OCI-LY7 (cell line): ENCODE results near the gene NCBP1. TPM values are rescaled to one million over a fixed set of nuclear protein-coding genes. Genes with fewer than 3 reads are reported as not detected.
"Not testable (repeated sequence)": the region's sequence is repeated elsewhere in the genome, so short reads cannot be mapped to it uniquely, and the experiment has no call there.

ENCODE experiments used
- BruUV-seq: library from RNA; stranded (reverse); fragments of 400-500 nt; replicated peaks from 2 replicates; lab custom pipeline; 2021; lab: Mats Ljungman, UMichigan
- CTCF ChIA-PET: fragments of 300-600 bp; sonication (Branson Sonifier 250); formaldehyde crosslinking; loops from one replicate; lab custom pipeline; 2022; ENCODE audit warnings: antibody characterized with exemption; ENCODE audit not compliant: unreplicated experiment; lab: Charles Lee
- POLR2A ChIA-PET: fragments of 300-600 bp; sonication (Branson Sonifier 250); formaldehyde crosslinking; loops from one replicate; lab custom pipeline; 2022; ENCODE audit warnings: antibody characterized with exemption; lab: Charles Lee
- DNase-seq: peaks from one replicate; pipeline ENCODE4 v3.0.0-alpha.2; 2015; ENCODE audit warnings: low spot score
- H2AFZ ChIP-seq: fragments of 200-600 bp; sonication (generic), shearing (Covaris generic); 2 replicates; pipeline ENCODE4 v1.6.1; 2014; ENCODE audit warnings: mild to moderate bottlenecking, antibody characterized with exemption, low read length, moderate library complexity
- H3K27ac ChIP-seq: fragments of 200-600 bp; sonication (generic); 2 replicates; pipeline ENCODE4 v1.5.1; 2014; ENCODE audit warnings: mixed run types, low read depth, mild to moderate bottlenecking, moderate library complexity, low read length, inconsistent platforms; ENCODE audit not compliant: poor library complexity, severe bottlenecking
- H3K36me3 ChIP-seq: fragments of 200-600 bp; sonication (generic); 2 replicates; pipeline ENCODE4 v1.6.1; 2014; ENCODE audit warnings: mild to moderate bottlenecking, antibody characterized with exemption, low read length, moderate library complexity, mixed read lengths; ENCODE audit not compliant: insufficient read depth
- H3K4me1 ChIP-seq: fragments of 200-600 bp; sonication (generic); 2 replicates; pipeline ENCODE4 v1.5.1; 2014; ENCODE audit warnings: mild to moderate bottlenecking, low read length; ENCODE audit not compliant: insufficient read depth, poor library complexity, severe bottlenecking
- H3K4me2 ChIP-seq: fragments of 200-600 bp; sonication (generic); 2 replicates; pipeline ENCODE4 v1.6.1; 2014; ENCODE audit warnings: mild to moderate bottlenecking, low read length
- H3K4me3 ChIP-seq: fragments of 200-600 bp; sonication (generic); 2 replicates; pipeline ENCODE4 v1.5.1; 2014; ENCODE audit warnings: mild to moderate bottlenecking, low read depth, low read length; ENCODE audit not compliant: poor library complexity, severe bottlenecking
- H3K79me2 ChIP-seq: fragments of 200-600 bp; sonication (generic); 2 replicates; pipeline ENCODE4 v1.6.1; 2016; ENCODE audit warnings: low read depth, mild to moderate bottlenecking, low read length, moderate library complexity, mixed read lengths; ENCODE audit not compliant: insufficient read depth
- H3K9me2 ChIP-seq: fragments of 200-600 bp; sonication (generic); 2 replicates; pipeline ENCODE4 v1.6.1; 2016; ENCODE audit warnings: mild to moderate bottlenecking, low read length, mixed read lengths; ENCODE audit not compliant: insufficient read depth
- H3K9me3 ChIP-seq: fragments of 200-600 bp; sonication (generic); 2 replicates; pipeline ENCODE4 v1.6.1; 2014; ENCODE audit warnings: mild to moderate bottlenecking, mixed run types, low read length, mixed read lengths
- H4K20me1 ChIP-seq: fragments of 200-600 bp; sonication (generic); 2 replicates; pipeline ENCODE4 v1.6.1; 2014; ENCODE audit warnings: mild to moderate bottlenecking, antibody characterized with exemption, low read length, moderate library complexity, mixed read lengths; ENCODE audit not compliant: insufficient read depth
- EZH2phosphoT487 ChIP-seq: fragments of 200-600 bp; sonication (generic); IDR thresholded peaks from 2 replicates; pipeline ENCODE4 v1.6.1; 2018; ENCODE audit warnings: low read depth, borderline replicate concordance, mild to moderate bottlenecking, mixed run types, antibody characterized with exemption, low read length, moderate library complexity, mixed read lengths
- intact Hi-C: fragments of 100-400 bp; cut with micrococcal nuclease; formaldehyde crosslinking; loops from one replicate; pipeline ENCODE4 v1.10.0; 2022; ENCODE audit not compliant: unreplicated experiment
- total RNA-seq, 2 experiments: library from RNA; depleted of rRNA in 1 of 2; stranded (reverse); fragments of >200 nt in 1 of 2; shearing (Covaris generic) in 1 of 2; gene quantifications; 2 replicates each; pipeline ENCODE4 v1.2.3, GENCODE V29; 2014 to 2022
- TF ChIP-seq, protein P1 (sequence below): fragments of 200-600 bp; sonication (generic); conservative IDR thresholded peaks from 2 replicates; pipeline ENCODE4 v1.5.1; 2014; ENCODE audit warnings: mild to moderate bottlenecking, antibody characterized with exemption, low read length, moderate library complexity, mixed read lengths

The NCBP1 gene
- total RNA-seq, 2 experiments from 2014 or later = 37.8 to 54.7 TPM

DNA sequence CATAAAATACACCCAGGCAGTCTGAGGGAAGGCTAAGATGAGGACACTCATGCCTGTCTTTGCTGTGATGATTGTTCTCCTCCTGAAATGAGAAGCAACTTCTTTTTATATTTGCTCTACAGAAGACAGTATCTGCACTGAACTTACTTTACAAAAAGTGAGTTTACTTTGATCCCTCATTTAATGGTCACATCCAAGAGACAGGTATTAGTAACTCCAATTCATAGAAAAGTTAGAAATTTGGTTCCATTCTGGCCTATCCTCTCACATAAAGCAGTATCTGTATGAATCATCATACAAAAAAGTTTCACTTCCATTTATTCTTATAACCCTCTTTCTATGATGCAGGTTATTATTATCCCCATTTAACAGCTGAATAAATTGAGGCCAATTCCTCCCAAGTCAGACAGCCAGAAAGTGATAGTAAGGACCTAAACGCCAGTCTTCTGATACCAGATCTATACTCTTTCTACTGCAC, 15.6 kb upstream of the NCBP1 start:
- POLR2A ChIA-PET = interaction anchor here (0.9 to 1.7 kb wide), 2 partner anchors 8 to 15 kb away, joined by 3 to 9 read pairs; partner anchors contain the start of genes NCBP1 and TSTD2
- CTCF ChIA-PET = no interaction called here
- no peaks in the 10 kb centered on the region; the same call in 1 of the 2 replicates for H4K20me1 ChIP-seq

DNA sequence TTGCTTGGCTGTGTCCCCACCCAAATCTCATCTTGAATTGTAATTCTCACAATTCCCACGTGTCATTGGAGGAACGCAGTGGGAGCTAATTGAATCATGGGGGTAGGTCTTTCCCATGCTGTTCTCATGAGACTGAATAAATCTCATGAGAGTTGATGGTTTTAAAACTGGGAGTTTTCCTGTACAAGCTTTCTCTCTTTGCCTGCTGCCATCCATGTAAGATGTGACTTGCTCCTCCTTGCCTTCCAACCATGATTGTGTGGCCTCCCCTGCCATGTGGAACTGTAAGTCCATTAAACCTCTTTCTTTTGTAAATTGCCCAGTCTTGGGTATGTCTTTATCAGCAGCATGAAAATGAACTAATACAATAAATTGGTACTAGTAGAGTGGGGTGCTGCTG, 13.6 kb upstream of the NCBP1 start:
- H3K79me2 ChIP-seq, DNase-seq, POLR2A ChIA-PET, H3K9me3 ChIP-seq, H3K27ac ChIP-seq, intact Hi-C loops, H3K4me3 ChIP-seq, H4K20me1 ChIP-seq, H3K4me2 ChIP-seq, CTCF ChIA-PET, BruUV-seq, H3K9me2 ChIP-seq, H2AFZ ChIP-seq: not testable (repeated sequence)
- peaks cover 11% of the 10 kb centered on the region for H3K4me1 ChIP-seq
- peaks cover 91% of the 10 kb centered on the region for H3K36me3 ChIP-seq

More for the DNA sequence above, 15.6 kb upstream of the NCBP1 start:
- Histone ChIP-seq H3K27ac (no peak overlapping the region), H3K4me1 (peaks cover 11% of the 10 kb centered on the region), H2AFZ (no peak overlapping the region), H3K36me3 (peaks cover 90% of the 10 kb centered on the region), H3K9me2 (no peaks in the 10 kb centered on the region), H3K9me3 (0 out of 2 replicates have a peak, but pooled peaks cover 8% of the 10 kb centered on the region), H3K4me2 (no peak overlapping the region), H3K4me3 (no peak overlapping the region), H3K79me2 (no peaks in the 10 kb centered on the region)
- BruUV-seq = no TSS peak
- DNase-seq = peak; percentile 5
- TF ChIP-seq, protein P1, sequence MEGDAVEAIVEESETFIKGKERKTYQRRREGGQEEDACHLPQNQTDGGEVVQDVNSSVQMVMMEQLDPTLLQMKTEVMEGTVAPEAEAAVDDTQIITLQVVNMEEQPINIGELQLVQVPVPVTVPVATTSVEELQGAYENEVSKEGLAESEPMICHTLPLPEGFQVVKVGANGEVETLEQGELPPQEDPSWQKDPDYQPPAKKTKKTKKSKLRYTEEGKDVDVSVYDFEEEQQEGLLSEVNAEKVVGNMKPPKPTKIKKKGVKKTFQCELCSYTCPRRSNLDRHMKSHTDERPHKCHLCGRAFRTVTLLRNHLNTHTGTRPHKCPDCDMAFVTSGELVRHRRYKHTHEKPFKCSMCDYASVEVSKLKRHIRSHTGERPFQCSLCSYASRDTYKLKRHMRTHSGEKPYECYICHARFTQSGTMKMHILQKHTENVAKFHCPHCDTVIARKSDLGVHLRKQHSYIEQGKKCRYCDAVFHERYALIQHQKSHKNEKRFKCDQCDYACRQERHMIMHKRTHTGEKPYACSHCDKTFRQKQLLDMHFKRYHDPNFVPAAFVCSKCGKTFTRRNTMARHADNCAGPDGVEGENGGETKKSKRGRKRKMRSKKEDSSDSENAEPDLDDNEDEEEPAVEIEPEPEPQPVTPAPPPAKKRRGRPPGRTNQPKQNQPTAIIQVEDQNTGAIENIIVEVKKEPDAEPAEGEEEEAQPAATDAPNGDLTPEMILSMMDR = no peak
- TF ChIP-seq EZH2phosphoT487 = no peak
- intact Hi-C loops = loop anchor here (5.0 kb wide), 1 partner anchor 206 kb away; the partner anchor contains the start of gene TDRD7

GRCh38 chr9:97622483-97622882, 11.1 kb upstream of the NCBP1 start:
- BruUV-seq = not testable (repeated sequence)

More at GRCh38 chr9:97622483-97622882, 11.1 kb upstream of the NCBP1 start:
- Histone ChIP-seq H3K36me3 (peaks cover 95% of the 10 kb centered on the region), H3K79me2 (peaks cover 14% of the 10 kb centered on the region; the same call in 1 of the 2 replicates), H3K4me1 (peaks cover 11% of the 10 kb centered on the region)
- H3K4me2 ChIP-seq, H3K9me2 ChIP-seq, H4K20me1 ChIP-seq, H3K27ac ChIP-seq, intact Hi-C loops, H2AFZ ChIP-seq, DNase-seq, POLR2A ChIA-PET, CTCF ChIA-PET, H3K9me3 ChIP-seq, H3K4me3 ChIP-seq: not testable (repeated sequence)
